ENCODE measurements around the gene KLHL14. TPM values are rescaled to one million over a fixed set of nuclear protein-coding genes. Genes with fewer than 3 reads are reported as not detected.

Gene KLHL14
- total RNA-seq, 2 donors from 2014 or later: not detected

DNA sequence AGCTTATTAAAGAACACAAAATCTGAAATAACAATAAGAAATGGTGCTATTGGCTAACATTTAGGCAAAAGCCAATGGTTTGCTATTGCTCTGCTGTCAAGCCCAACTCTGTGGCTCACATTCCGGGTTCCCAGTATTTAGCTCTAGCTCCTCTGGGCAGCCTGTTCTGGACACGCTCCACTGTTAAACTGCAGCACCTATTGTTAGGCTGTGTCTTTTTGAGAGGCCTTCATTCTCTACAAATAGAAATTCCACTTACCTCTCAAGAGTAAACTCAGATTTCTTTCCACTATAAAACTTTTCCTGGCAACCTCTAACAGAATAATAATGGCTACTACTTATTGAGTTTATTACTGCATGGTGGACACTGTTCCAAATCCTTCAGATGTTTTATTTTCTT is 3.7 kb upstream of the KLHL14 start:
- intact Hi-C loops (cut with DNase I): no loop called here
- Histone ChIP-seq H3K36me3 (replicated peaks in 1 of 2; ENCODE audit: insufficient read depth in 1 of 2, low read depth in 2 of 2) (no peaks in the 10 kb centered on the region), H3K4me1 (peaks cover 6% of the 10 kb centered on the region), H3K9me3 (no peaks in the 10 kb centered on the region), H3K27ac (no peak overlapping the region), H3K27me3 (no peaks in the 10 kb centered on the region), H3K4me3 (no peak overlapping the region)
- WGBS, 2 donors: 50 to 58% methylated on average over 2 of the region's 2 CpGs
- no peak for TF ChIP-seq POLR2A (IDR thresholded peaks at IDR 0.05)
- TF ChIP-seq, protein P1, sequence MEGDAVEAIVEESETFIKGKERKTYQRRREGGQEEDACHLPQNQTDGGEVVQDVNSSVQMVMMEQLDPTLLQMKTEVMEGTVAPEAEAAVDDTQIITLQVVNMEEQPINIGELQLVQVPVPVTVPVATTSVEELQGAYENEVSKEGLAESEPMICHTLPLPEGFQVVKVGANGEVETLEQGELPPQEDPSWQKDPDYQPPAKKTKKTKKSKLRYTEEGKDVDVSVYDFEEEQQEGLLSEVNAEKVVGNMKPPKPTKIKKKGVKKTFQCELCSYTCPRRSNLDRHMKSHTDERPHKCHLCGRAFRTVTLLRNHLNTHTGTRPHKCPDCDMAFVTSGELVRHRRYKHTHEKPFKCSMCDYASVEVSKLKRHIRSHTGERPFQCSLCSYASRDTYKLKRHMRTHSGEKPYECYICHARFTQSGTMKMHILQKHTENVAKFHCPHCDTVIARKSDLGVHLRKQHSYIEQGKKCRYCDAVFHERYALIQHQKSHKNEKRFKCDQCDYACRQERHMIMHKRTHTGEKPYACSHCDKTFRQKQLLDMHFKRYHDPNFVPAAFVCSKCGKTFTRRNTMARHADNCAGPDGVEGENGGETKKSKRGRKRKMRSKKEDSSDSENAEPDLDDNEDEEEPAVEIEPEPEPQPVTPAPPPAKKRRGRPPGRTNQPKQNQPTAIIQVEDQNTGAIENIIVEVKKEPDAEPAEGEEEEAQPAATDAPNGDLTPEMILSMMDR (IDR thresholded peaks at IDR 0.05): no peak
- DNase-seq: no peak
- no peak for ATAC-seq

DNA sequence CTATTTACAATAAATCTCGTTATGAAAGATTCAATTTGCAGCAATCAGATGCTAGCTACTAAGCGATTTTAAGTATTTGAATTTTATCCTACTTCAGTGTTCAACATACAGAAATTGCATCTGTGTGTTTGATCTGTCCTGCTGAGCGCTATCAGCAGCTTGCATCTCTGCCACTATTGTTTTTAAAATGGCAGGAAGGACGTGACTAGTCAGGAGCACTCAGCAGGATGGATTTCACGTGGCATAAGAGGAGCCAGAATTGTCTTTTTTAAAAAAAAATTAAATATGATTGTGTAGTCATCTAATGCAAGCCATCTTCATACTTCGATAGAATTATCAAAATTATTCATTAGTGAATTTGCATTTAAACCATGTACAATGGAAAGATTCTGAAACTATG is 2.8 kb upstream of the KLHL14 start:
- H3K27ac ChIP-seq: no peak overlapping the region

DNA sequence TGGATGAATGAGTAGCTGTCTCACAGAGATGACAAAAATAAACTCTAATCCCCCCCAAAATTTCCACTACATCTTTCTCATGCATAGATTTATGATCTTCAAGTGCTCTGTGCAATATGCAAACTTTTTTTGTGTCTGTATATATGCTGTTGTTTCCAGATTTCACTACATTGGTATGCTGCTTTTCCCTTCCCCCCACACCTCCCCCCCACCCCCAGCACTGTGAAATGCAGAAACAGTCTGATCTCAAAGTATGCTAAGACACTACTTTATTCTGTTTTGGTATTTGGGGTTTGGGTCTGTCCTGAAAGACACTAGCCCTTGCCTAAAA is 524 bp upstream of the KLHL14 start:
- Histone ChIP-seq H3K4me3 (no peak overlapping the region), H3K9me3 (no peaks in the 10 kb centered on the region), H3K27ac (no peak overlapping the region), H3K27me3 (peaks cover 0 to 18% of the 10 kb centered on the region in 2 donors), H3K4me1 (peaks cover 27% of the 10 kb centered on the region), H3K36me3 (replicated peaks in 1 of 2; ENCODE audit: insufficient read depth in 1 of 2, low read depth in 2 of 2) (no peaks in the 10 kb centered on the region)
- TF ChIP-seq, protein P1 (IDR thresholded peaks at IDR 0.05): no peak
- TF ChIP-seq POLR2A (IDR thresholded peaks at IDR 0.05): no peak
- no peak for ATAC-seq
- intact Hi-C loops (cut with DNase I): no loop called here
- no peak for DNase-seq

More for the DNA sequence above, 2.8 kb upstream of the KLHL14 start:
- no peaks in the 10 kb centered on the region for H3K36me3 ChIP-seq (replicated peaks in 1 of 2; ENCODE audit: insufficient read depth in 1 of 2, low read depth in 2 of 2)
- no peak for DNase-seq
- 67% methylated on average over 6 of the region's 6 CpGs for WGBS, 2 donors
- no peak for ATAC-seq
- intact Hi-C loops (cut with DNase I): no loop called here
- peaks cover 15% of the 10 kb centered on the region for H3K4me1 ChIP-seq
- H3K9me3 ChIP-seq: no peaks in the 10 kb centered on the region
- TF ChIP-seq, protein P1 (IDR thresholded peaks at IDR 0.05): no peak
- no peak for TF ChIP-seq POLR2A (IDR thresholded peaks at IDR 0.05)
- peaks cover 0 to 9% of the 10 kb centered on the region in 2 donors for H3K27me3 ChIP-seq
- H3K4me3 ChIP-seq: no peak overlapping the region

DNA sequence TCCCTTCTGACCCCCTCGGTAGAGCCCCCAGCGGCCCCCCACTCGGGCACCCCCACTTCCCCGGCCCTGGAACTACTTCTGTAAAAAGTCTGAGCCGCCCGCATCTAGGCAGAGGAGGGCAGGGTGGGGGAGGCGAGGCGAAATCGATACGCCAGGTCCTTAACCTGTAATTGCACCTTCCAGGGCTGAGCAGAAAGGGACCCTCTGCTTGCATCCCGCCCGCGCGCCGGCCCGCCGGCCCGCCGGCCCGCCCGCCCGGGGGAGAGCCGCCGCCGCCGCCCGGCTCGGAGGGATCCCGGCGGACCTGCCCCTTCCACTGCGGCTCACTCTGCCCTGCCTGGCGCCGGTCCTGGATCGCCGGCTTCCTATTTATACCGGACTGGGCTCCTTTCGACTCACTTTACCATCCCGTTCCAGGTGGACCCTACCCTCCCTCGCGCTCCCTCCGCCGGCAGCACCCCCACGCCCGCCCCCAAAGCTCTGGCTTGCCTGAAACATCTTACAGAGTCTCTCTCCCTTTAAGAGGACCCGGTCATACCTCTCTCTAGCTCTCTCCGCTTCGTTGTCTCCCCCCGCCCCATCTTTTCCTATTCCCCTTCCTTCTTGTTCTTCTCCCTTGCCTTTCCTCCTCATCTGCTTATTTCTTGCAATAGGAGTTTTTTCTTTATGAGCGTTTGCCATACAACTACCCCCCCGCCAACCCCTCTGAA is 797 bp downstream of the KLHL14 start:
- H3K27me3 ChIP-seq: peaks cover 0 to 18% of the 10 kb centered on the region in 2 donors
- peak; percentile 52 for ATAC-seq

More for the DNA sequence above, 797 bp downstream of the KLHL14 start:
- Histone ChIP-seq H3K4me3 (peak overlapping the region in 1 of 2 donors; percentile 13), H3K9me3 (no peaks in the 10 kb centered on the region), H3K27ac (no peak overlapping the region), H3K36me3 (replicated peaks in 1 of 2; ENCODE audit: insufficient read depth in 1 of 2, low read depth in 2 of 2) (no peaks in the 10 kb centered on the region), H3K4me1 (peaks cover 27% of the 10 kb centered on the region)
- peak; percentile 4 to 41 (median 16) for DNase-seq
- WGBS, 2 donors: 2 to 16% methylated on average over 18 to 46 of the region's 50 CpGs
- TF ChIP-seq POLR2A (IDR thresholded peaks at IDR 0.05): no peak
- TF ChIP-seq, protein P1 (IDR thresholded peaks at IDR 0.05): no peak
- intact Hi-C loops (cut with DNase I): no loop called here

Data from body of pancreas (tissue), 4 donors.